ENCODE data around the gene DPEP3.

DNA sequence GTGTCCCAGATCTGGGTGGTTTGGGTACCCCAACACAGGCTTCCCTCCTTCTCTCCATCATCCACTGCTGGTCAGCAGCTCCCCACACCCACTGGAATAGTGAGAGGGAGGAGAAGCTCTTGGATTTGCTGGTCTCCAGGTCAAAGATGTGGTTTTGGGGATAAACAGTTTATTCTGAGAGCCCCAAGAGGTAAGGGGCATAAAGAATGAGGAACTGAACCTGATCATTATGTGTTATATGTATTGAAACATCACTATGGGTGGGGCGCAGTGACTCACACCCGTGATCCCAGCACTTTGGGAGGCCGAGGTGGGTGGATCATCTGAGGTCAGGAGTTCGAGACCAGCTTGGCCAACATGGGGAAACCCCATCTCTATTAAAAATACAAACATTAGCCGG is 15.1 kb upstream of the DPEP3 start:
- TF ChIP-seq, protein P1, sequence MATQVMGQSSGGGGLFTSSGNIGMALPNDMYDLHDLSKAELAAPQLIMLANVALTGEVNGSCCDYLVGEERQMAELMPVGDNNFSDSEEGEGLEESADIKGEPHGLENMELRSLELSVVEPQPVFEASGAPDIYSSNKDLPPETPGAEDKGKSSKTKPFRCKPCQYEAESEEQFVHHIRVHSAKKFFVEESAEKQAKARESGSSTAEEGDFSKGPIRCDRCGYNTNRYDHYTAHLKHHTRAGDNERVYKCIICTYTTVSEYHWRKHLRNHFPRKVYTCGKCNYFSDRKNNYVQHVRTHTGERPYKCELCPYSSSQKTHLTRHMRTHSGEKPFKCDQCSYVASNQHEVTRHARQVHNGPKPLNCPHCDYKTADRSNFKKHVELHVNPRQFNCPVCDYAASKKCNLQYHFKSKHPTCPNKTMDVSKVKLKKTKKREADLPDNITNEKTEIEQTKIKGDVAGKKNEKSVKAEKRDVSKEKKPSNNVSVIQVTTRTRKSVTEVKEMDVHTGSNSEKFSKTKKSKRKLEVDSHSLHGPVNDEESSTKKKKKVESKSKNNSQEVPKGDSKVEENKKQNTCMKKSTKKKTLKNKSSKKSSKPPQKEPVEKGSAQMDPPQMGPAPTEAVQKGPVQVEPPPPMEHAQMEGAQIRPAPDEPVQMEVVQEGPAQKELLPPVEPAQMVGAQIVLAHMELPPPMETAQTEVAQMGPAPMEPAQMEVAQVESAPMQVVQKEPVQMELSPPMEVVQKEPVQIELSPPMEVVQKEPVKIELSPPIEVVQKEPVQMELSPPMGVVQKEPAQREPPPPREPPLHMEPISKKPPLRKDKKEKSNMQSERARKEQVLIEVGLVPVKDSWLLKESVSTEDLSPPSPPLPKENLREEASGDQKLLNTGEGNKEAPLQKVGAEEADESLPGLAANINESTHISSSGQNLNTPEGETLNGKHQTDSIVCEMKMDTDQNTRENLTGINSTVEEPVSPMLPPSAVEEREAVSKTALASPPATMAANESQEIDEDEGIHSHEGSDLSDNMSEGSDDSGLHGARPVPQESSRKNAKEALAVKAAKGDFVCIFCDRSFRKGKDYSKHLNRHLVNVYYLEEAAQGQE (IDR thresholded peaks at IDR 0.05; ENCODE audit: low read depth) = no peak
- TF ChIP-seq NFIC (IDR thresholded peaks at IDR 0.05) = no peak
- TF ChIP-seq, protein P2, sequence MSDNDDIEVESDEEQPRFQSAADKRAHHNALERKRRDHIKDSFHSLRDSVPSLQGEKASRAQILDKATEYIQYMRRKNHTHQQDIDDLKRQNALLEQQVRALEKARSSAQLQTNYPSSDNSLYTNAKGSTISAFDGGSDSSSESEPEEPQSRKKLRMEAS (IDR thresholded peaks at IDR 0.05) = no peak
- no peak for TF ChIP-seq RAD21 (IDR thresholded peaks at IDR 0.05; ENCODE audit: low read depth)
- TF ChIP-seq TAF1 (IDR thresholded peaks at IDR 0.05; ENCODE audit: low read depth) = no peak

Measured in Ishikawa (cell line).